ENCODE data around the gene MTA3.

MTA3 gene

GRCh38 chr2:42791606-42792005 lies 223.2 kb downstream of the MTA3 start:
- no peak for DNase-seq

- DNase-seq, result no peak
Measured at GRCh38 chr2:42792087-42792582, 223.7 kb downstream of the MTA3 start.

GRCh38 chr2:42792583-42793333 lies 224.3 kb downstream of the MTA3 start, which contains the start of gene HAAO:
TSS of gene HAAO (minus strand) at chr2:42792583. CDS start at chr2:42792536, 47 bp downstream.
- no peak for DNase-seq

- DNase-seq, result no peak
Measured at GRCh38 chr2:42793334-42794270, 225.2 kb downstream of the MTA3 start.

- no peak for DNase-seq
Measured at GRCh38 chr2:42794271-42795046, 226.0 kb downstream of the MTA3 start.

- no peak for DNase-seq
Measured at GRCh38 chr2:42795275-42795674, 226.8 kb downstream of the MTA3 start.

- DNase-seq, result no peak
Measured at GRCh38 chr2:42795841-42796301, 227.4 kb downstream of the MTA3 start.

GRCh38 chr2:42796427-42797248 lies 228.2 kb downstream of the MTA3 start:
- no peak for DNase-seq

- DNase-seq, result no peak
Measured at GRCh38 chr2:42797281-42797680, 228.8 kb downstream of the MTA3 start.

GRCh38 chr2:42799881-42800280 lies 231.4 kb downstream of the MTA3 start:
- no peak for DNase-seq

GRCh38 chr2:42800461-42800962 lies 232.1 kb downstream of the MTA3 start:
- DNase-seq, result no peak

GRCh38 chr2:42800981-42801380 lies 232.5 kb downstream of the MTA3 start:
- DNase-seq, result no peak

GRCh38 chr2:42801381-42801780 lies 232.9 kb downstream of the MTA3 start:
- no peak for DNase-seq

- DNase-seq, result no peak
Measured at GRCh38 chr2:42802150-42802549, 233.7 kb downstream of the MTA3 start.

GRCh38 chr2:42804338-42804737 lies 235.9 kb downstream of the MTA3 start:
- DNase-seq, result no peak

- no peak for DNase-seq
Measured at GRCh38 chr2:42804891-42805290, 236.5 kb downstream of the MTA3 start.

All from NCI-H2227 treated with DMSO at 0.1 percent for 48 hours (cell line).